ENCODE results near the gene COL26A1.

COL26A1 gene

DNA sequence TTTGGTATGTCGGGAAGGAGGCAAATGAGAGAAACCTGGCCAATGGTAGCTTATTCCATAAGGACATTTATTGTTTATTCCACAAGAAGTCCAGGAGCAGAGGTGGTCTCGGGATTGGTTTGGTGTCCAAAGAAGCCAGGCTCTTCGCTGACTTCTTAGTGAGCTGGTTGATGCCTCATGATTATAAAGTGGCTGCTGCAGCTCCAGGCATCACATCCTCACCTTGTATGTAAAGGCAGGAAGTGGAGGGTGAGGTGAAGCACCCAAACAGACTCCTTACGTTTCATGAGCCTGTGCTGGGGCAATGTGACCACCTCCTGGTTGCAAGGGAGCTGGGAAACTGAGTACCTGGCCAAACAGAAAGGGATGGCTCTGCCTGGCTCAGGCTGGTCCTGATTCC lies 174.0 kb downstream of the COL26A1 start:
- DNase-seq, result no peak

DNA sequence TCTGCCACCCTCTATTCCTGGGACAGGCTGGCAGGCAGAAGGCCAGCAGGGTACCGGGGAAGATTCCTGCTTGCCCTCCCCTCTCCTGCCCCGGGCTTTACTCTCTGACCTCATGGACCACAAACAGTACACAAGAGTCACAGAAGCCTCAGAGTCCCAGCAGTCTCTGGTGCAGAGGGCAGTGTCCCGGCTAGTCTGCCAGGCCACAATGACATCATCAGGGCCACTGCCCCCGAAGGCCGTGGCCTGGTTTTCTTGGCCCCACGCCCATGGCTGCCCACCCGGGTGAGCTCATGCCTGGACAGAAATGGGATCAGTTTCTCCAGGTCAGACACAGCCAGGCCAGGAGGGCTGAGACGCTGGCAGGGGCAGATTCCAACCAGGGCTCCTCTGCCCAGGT lies 174.5 kb downstream of the COL26A1 start:
- no peak for DNase-seq

DNA sequence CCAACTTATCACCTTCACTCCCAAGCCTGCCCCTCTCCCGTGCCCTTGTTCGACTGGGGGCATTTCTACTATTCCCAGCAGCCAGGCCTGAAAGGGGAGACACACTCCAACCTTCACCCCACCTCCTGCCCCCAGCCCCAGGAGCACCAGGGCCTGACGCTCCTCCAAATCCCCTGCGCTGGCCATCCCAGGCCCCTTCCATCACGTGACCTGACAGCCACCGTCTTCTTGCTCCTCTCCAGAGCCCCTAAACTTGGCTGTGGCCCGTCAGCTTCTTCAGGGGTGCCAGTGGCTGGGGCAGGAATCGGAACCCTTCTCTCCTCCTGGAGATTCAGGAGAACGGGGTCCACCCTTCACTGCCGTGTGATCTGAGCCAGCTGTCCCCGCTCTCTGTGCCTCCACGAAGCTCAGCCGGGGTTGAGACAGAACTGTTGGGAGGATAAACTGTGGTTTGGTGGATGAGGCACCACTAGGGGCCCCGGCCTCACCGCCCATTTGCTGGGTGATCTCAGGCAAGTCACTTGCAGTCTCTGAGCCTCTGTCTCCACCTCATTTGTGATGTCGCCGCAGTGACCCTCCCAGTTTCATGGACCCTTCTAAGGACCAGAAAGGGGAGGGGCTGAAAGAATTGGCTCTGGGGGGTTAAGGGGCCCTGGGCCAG lies 175.4 kb downstream of the COL26A1 start:
- no peak for DNase-seq

DNA sequence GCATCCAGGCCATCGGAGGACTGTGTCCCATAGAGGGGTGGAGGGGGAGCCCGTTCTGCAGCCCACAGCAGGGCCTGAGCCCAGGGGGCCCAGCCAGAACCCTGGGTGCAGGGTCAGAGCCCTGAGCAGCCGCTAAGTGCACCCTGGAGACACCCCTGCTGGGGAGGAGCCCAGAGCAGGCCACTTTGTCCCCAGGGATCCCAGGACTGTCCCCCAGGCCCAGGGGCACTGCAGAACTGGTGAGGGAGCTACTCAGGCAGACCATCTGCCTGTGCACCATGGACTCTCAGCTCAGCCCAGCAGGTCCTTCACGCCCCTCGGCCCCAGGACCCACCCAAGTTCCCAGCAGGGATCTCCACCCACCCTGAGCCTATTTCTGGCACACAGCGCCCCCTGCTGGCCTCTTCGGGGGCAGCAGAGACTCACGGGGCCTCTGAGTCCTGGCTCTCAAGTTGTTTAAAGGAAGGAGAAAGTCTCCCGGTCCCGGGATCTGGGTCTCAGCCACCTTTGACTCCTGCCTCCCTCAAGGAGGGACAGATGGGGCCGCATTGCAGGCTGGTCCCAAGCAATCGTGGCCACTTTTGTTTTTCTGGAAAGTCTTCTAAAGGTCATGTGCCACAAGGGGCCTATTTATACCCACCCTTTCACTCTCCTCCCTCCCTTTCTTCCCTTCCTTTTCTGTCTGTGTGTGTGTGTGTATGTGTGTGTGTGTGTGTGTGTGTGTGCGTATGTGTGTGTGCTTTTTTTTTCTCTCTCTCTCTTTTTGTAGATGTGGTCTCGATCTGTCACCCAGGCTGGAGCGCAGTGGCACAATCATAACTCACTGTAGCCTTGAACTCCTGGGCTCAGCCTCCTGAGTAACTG lies 176.2 kb downstream of the COL26A1 start:
- DNase-seq, result peak; percentile 65

DNA sequence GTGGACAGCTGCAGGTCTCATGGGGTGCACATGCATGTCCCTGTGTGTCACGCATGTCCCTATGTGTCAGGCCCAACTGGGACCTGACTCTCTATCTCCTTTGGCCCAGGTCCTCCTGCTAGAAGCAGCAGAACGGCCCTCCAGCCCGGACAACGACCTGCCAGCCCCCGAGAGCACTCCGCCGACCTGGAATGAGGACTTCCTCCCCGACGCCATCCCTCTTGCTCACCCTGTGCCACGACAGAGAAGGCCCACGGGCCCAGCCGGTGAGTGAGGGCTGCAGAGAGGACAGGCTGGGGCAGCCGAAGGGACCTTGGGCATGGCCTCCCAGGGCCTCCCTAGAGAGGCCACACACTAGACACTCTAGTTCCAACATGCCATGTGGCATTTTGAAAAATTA lies 177.1 kb downstream of the COL26A1 start:
- no peak for DNase-seq

DNA sequence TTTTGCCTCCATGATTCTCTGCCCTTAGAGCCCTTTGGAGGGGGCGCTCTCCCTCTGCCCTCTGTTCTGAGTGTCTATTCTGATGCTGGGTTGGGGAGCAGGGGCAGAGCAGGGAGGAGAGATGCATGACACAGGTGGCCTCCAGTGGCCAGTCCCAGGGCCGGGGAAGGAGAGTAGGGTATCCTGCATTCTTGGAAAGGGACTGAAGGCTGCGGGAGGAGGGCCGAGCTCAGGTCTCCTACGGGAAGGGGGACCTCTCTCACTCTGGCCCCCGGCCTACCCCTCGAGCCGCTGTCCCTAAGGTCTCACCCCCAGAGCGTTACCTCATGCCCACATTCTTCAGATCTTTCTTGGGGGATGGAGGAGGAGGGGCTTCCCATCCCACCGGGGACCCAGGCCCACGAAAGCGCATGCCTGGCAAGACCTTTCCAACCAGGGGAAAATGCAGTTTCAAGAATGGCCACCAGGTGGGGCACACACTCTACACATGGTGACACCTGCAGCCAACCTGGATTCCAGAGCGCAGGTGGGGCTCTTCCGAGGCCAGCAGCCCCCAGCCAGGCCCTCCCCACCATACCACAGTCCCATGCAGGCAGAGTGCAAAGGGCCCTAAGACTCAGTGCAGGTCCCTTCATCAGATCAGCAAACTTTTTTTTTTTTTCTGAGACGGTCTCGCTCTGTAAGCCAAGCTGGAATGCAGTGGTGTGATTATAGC lies 180.0 kb downstream of the COL26A1 start:
- peak; percentile 74 for DNase-seq

DNA sequence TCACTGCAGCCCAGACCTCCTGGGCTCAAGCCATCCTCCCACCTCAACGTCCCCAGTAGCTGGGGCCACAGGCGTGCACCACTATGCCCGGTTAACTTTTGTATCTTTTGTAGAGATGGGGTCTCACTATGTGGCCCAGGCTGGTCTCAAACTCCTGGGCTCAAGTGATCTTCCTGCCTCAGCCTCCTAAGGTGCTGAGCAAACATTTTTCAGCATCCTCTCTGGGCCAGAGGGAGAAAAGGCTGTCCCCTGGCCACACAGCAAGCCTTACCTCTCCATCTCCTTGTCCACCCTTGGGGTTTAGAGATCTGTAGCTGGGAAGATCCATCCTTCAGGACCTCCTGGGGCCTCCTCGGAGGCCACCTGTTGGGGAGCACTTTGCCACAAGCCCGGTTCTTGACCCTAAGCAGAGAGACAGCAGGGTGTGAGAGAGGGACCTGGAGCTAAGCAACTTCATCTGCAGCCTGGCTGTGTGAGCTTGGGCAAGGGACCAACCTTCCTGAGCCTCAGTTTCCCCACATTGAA lies 180.6 kb downstream of the COL26A1 start:
- no peak for DNase-seq

DNA sequence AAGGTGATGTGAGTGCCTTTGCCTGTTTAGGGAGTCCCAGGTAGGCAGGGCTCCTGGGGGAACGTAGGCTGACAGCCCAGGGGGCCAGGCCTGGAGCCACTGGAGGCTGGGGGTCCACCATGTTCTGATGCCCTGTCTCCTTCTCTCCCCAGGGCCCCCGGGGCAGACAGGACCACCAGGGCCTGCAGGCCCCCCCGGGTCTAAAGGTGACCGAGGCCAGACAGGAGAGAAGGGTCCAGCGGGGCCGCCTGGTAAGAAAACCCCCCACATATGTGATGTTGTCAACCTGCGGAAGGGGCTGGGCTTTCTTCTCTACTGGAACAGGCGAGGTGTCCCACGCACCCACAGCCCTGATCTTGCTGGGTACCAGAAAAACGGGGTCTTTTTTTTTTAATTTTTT lies 181.2 kb downstream of the COL26A1 start:
- DNase-seq, result no peak

DNA sequence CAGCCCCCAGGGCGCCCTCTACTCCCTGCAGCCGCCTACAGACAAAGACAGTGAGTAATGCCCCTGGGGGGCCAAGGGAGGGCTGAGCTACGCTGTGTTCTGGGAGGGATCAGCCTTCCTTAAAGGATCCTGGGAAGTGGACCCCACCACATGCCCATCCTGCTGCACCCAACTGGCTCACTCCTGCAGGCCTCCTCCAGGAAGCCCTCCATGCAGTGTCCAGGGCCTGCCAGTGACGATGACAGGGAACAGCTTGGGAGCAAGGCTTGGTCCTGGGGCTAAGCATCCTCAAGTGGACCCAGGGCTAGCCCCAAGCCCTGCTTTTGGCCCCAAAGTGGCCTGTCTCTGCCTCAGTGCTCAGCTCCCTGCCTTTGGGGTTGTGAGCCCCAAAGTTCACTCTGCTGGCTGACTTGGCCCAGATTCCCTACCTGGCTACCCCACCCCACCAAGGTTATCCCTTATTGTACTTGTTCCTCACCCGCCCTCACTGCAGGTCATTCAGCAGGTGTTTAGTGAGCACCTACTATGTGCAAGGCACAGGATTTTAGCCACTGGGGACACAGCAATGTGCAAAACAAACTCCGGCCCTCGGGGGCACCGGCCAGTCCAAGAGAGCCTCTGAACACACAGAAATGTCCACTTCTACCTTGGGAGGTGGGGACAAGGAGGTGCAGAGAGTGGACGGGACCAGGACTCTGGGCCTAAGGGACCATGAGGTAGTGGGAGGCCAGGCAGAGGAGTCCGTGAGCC lies 182.9 kb downstream of the COL26A1 start:
- no peak for DNase-seq

DNA sequence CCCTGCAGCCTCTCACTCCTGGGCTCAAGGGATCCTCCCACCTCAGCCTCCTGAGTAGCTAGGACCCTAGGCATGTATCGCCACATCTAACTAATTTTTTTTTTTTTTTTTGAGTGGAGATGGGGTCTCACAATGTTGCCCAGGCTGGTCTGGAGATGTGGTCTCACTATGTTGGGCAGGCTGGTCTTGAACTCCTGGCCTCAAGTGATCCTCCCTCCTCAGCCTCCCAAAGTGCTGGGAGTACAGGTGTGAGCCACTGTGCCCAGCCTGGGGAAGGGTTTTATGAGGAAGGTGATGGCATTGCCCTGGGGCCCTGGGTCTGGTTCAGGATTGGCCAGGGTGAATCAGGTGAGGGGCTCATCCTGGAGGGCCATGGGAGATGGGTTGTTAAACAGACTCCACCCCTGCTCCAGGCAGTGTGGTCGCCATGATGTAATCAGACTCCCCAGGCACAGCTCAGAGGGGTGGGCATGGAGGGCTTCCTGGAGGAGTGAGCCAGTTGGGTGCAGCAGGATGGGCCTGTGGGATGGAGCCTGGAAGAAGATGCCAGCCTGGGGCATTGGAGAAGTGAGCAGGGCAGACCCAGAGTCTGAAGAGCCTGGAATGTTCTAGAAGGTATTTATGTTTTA lies 183.7 kb downstream of the COL26A1 start:
- DNase-seq, result no peak

DNA sequence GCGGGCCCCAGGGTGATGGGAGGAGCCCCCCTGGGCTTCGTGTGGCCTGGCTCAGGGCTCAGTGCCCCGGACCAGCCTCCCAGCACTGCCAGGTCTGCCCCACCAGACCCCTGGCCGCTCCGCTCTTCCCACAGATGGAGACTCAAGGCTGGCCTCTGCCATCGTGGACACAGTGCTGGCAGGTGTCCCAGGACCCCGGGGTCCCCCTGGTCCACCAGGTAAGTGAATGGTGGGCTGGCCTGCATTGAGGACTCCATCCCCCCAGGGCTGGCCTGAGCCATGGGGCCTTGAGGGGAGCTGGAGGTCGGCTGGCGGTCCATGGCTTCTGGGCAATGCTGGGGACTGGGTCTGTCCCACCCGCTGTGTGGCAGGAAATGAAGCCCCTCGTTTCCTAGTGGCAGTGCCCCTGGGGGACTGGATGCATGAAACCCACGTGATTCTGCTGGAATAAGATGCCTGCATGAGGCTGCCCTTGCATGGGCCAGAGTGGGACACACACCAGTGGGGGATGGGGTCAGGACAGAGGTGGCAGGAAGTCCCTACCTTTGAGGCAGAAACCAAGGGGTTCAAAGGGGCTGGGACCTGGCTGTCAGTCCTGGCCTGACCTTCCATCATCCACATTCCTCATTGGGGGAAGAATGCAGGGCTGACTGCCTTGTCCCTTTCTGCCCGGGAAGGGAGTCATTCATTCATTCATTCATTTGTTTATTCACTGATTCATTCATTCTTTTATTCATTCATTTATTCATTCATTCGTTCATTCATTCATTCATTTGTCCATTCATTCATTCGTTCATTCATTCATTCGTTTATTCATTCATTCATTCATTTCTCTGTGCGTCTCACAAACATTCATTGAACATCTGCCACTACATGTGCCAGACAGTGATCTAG lies 184.6 kb downstream of the COL26A1 start:
- peak; percentile 4 for DNase-seq

DNA sequence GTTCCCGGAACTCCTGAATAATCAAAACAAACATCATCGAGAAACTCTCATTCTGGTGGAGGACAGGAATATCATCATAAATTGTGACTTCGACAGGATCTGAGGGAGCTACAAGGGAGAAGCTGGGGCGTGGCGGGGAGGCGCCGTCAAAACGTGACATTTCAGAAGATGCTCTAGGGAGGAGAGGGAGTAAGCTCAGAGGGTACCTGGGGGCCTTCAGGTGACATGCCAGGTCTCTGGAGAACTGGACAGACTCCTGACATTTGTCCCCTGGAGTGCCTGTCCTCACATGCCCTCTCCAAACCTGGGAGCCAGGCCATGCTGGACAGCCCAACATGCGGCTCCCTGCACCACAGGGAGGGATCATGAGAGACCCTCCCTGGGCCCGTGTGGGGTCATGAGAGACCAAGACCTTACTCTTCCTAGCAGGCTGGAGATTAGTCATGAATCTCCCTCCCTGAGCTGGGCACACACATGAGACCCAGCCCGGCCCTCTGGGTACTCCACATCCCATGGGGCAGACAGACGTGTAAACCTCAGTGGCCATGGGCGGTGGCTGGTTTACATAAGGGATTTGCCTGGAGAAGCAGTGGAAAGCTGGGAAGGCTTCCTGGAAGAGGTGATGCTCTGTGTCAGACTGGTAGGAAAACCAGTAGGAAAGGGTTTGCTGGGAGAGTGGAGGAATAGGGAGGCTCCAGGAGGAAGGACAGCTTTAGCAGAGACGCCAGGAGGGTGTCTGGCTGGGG lies 185.4 kb downstream of the COL26A1 start:
- peak; percentile 4 for DNase-seq

DNA sequence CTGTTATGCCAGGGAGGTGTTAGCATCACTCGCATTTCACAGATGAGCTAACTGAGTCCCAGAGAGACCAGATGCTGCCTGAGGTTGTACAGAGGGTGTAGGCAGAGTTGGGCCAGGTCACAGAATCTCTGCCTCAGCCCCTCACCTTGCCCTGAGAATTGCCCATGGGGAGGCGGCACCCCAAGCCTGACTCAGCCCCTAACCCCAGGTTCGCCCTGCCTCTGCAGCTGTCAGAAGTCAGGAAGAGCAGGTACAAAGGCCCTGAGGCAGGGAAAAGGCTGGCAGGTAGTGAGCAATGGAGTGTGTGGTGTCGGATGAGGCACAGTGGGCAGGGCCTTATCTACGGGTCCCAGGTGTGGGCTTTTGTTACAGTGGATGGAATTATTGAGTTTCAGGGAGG lies 187.1 kb downstream of the COL26A1 start:
- peak; percentile 6 for DNase-seq

DNA sequence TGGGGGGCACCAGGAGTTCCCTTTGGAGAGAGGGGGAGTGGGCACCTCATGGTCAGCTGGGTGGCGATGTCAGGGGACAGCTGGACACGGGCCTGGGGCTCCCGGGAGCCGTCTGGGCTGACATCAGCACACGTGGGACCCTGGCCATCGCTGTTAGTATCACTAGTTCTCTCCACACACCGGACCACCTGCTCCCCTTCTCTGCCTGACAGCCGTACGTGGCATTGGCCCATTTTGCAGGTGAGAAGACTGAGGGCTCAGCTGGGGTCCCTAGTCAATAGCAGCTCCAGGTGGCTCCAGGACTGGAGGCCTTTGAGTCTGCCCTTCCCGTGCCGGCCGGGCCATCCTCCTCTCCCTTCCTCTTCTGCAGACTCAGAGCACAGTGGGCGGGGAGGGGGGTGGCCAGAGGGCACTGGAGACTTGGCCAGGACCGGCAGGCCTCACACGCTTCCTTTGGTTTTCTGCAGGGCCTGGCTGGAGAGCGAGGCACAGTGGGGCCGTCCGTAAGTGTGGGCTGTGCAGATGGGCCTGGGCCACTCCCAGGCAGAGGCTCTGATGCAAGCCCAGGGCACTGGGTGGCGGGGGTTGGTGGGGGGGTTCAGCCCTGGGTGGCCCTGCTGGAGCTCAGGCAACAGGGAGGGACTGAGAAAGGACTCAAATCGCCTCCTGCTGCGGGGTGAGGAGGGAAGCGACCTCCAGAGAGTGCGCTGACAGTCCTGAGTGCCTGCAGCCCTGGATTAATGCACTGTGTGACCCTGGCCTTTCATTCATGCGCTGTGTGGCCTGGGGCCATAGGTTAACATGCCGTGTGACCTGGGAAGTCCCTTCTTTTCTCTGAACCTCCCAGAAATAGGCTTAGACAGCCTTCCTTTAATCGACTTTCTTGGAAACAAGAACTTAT lies 188.2 kb downstream of the COL26A1 start:
- DNase-seq, result peak; percentile 7

DNA sequence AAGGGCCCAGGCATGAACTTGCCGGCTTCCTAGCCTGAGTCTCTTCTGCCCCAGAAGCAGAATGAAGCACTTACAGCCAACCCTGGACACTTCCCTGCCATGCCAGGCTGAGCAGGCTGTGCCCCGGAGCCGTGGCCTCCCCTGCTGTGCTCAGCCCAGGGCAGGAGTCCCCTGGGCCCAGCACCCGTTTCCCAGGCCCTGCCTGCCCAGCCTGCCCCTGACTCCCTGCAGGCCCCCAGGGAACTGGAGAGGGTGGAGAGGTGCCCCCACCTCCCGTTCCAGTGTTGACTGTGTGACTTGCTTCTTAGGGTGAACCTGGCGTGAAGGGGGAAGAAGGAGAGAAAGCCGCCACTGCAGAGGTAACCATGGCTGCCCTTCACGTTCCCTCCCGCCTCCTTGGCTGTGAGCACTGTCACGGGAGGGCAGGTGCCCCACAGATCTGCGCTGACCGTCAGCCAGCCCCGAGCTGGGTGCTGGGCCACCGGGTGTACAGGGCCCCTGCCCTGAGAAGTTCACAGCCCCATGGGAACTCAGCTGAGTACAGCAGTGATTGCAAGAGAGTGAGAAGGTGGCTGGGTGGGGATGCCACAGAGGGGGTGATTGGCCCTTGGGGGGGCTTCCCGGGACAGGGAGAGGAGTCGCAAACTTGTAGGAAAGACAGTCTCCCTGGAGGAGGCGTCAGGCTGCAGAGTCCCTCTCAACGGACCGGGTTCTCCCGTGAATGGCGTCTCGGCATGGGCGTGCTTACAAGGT lies 190.5 kb downstream of the COL26A1 start:
- DNase-seq, result no peak

DNA sequence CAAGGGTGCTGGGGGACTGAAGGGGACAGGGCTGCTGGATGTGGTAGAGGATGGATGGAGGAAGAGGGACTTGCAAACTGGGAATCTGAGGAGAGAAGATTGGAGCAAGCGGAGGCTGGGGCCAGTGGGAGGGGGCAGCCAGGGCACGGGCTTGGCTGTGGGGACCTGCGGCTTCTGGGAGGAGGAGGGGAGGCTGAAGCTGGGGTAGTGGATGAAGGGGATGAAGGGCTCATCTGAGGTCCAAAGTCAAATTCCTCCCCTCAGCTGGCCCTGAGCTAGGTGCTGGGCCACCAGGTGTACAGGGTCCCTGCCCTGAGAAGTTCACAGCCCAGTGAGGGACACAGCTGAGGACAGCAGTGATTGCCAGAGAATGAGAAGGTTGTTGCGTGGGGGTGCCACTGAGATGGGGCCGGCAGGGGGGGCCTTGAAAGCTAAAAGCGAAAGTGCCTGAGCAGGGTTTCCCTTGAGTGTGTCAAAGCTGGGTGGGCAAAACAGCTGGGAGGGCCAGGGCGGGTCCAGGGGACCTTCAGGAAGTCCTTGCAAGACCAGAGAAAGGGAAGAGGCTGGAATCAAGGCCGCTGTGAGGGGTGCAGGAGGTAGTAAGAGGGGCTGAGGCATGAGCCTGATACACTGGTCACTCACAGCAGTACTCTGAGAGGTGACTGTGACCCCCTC lies 191.2 kb downstream of the COL26A1 start:
- DNase-seq, result no peak

DNA sequence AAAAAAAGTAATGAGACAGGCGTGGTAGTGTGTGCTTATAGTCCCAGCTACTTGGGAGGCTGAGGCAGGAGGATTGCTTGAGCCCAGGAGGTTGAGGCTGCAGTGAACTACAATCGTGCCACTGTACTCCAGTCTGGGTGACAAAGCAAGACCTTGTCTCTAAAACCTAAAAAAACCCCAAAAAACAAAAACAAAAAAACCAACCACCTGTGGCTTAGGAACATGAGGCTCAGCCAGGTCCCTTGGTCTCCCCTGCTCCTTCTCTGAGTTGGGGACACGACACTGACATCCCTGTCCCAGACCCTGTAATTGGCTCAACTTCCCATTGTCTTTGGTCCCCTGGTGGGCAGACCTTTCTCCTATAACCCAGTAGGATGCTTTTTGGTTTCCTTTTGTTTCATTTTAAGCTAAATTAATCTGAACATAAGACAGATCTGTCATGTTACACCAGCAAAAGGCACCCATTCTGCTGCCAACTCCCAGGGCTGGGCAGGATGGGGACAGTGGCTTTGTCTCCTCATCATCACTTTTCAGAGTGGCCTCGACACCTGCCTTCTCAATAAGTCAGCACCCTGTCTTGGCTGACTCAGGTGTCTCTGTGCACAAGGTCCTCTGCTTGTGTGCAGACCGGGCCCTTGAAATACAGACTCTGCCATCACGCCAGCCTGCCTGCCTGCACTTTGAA lies 192.1 kb downstream of the COL26A1 start:
- DNase-seq, result no peak

Measured in activated T-cell treated with anti-CD3 and anti-CD28 coated beads, Interleukin-2, amount 50 U/mL, for 1 hour (primary cell).